Stimulated activated naive CD4-positive, alpha-beta T cell treated with Interleukin-2 at 50 U/mL for 16 hours (primary cell): ENCODE measurements around the gene ITGA2B.
"Not testable (repeated sequence)": the region's sequence is repeated elsewhere in the genome, so short reads cannot be mapped to it uniquely, and the experiment has no call there.

Experiments
- DNase-seq: peaks from one replicate; lab custom pipeline; 2025; lab: John Stamatoyannopoulos, UW

The ITGA2B gene

GRCh38 chr17:44390250-44390870, 911 bp upstream of the ITGA2B start:
- DNase-seq: no peak

- no peak for DNase-seq
These were observed 314 bp upstream of the ITGA2B start for GRCh38 chr17:44389723-44390202.

GRCh38 chr17:44387804-44388203, 1.6 kb downstream of the ITGA2B start:
- DNase-seq: no peak

GRCh38 chr17:44386182-44386525, 3.3 kb downstream of the ITGA2B start:
- no peak for DNase-seq

- DNase-seq: peak; percentile 86
These were observed 3.9 kb downstream of the ITGA2B start for GRCh38 chr17:44385287-44386181.

- DNase-seq: no peak
These were observed 4.6 kb downstream of the ITGA2B start for GRCh38 chr17:44384823-44385286.

- DNase-seq: no peak
These were observed 5.1 kb downstream of the ITGA2B start for GRCh38 chr17:44384281-44384822.

GRCh38 chr17:44383861-44384260, 5.6 kb downstream of the ITGA2B start:
- no peak for DNase-seq

- DNase-seq: no peak
These were observed 6.1 kb downstream of the ITGA2B start for GRCh38 chr17:44383363-44383762.

- no peak for DNase-seq
These were observed 6.5 kb downstream of the ITGA2B start for GRCh38 chr17:44382917-44383316.

- DNase-seq: no peak
These were observed 7.6 kb downstream of the ITGA2B start for GRCh38 chr17:44381810-44382305.

- DNase-seq: no peak
These were observed 8.7 kb downstream of the ITGA2B start for GRCh38 chr17:44380767-44381166.

- no peak for DNase-seq
These were observed 9.6 kb downstream of the ITGA2B start for GRCh38 chr17:44379887-44380286.

GRCh38 chr17:44378171-44378705, 11.2 kb downstream of the ITGA2B start:
- DNase-seq: no peak

- no peak for DNase-seq
These were observed 12.7 kb downstream of the ITGA2B start for GRCh38 chr17:44376779-44377178.

GRCh38 chr17:44376124-44376523, 13.3 kb downstream of the ITGA2B start:
- no peak for DNase-seq

GRCh38 chr17:44375196-44376017, 14.0 kb downstream of the ITGA2B start:
- DNase-seq: no peak

- no peak for DNase-seq
These were observed 14.9 kb downstream of the ITGA2B start for GRCh38 chr17:44374306-44375195.

GRCh38 chr17:44372036-44372435, 17.4 kb downstream of the ITGA2B start:
- DNase-seq: no peak

GRCh38 chr17:44369414-44370023, 19.9 kb downstream of the ITGA2B start:
- DNase-seq: not testable (repeated sequence)
